Hepatocyte (in vitro differentiated cells): ENCODE measurements around the gene CHRNB1.

Experiments used
- CTCF ChIP-seq: fragments of 200-600 bp; sonication (generic); IDR thresholded peaks from 2 replicates; pipeline ENCODE4 v1.5.1; 2016; ENCODE audit warnings: antibody characterized with exemption, mild to moderate bottlenecking; ENCODE audit not compliant: poor library complexity
- EZH2 ChIP-seq: fragments of 200-600 bp; sonication (generic); IDR thresholded peaks from 2 replicates; pipeline ENCODE4 v1.6.1; 2016; ENCODE audit warnings: antibody characterized with exemption, mild to moderate bottlenecking, borderline replicate concordance

- no peak for TF ChIP-seq EZH2
- TF ChIP-seq CTCF: no peak
These were observed 38.6 kb downstream of the CHRNB1 start for GRCh38 chr17:7483255-7484066.
